Hypothalamus (tissue), 51 donors: ENCODE results near the gene GPR35.
"Not testable (repeated sequence)": the region's sequence is repeated elsewhere in the genome, so short reads cannot be mapped to it uniquely, and the experiment has no call there.

Experiments used
- DNase-seq, 51 donors: peaks; one replicate each; lab custom pipeline; 2025; lab: John Stamatoyannopoulos, UW

Gene GPR35

DNA sequence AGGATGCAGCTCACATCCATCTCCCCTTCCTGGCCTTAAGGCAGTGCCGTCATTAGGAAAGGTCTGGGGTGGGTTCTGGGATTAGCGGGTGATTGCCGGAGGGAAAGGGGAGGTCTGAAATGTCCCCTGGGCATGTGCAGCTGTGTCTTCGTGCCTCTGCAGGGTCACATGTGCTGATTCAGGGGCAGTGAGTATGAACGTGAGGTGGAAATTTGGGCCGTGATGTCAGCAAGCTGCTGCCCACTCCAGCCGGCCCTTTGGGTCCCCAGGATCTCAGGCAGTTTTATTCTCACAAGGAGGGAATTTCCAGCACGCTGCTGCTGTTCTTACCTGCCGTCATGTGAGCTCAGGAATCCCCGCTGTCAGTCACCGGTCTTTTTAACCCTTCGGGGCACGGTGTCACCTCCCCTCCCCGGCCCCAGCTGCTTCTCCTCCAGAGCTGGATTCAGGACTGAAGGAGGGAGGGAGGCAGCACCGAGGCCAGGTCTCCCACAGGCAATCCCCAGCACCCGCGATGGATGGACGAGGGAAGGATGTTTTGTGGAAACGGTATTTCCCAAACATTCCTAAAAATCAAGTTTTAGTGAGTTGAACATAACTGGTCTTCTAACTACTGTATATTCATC lies 23.5 kb downstream of the GPR35 start:
- DNase-seq, result no peak

DNA sequence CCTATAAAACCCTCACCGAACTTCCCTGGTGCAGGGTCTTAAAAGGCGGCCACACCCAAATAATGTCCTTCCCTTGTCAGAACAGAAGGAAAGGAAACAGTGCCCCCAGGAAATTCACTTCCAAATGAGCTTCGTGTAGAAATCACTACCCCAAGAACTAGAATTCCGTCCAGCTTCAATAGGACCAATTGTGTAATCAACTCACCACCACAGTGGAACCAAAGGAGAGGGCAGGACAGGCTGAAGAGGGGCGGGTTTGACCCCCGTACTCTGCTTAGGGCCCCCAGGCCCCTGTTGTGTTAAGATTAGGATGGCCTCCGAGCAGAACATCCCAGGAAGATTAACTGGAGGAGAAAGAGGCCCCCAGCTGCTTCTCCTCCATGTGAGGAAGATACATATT lies 24.1 kb downstream of the GPR35 start:
- DNase-seq, result no peak

DNA sequence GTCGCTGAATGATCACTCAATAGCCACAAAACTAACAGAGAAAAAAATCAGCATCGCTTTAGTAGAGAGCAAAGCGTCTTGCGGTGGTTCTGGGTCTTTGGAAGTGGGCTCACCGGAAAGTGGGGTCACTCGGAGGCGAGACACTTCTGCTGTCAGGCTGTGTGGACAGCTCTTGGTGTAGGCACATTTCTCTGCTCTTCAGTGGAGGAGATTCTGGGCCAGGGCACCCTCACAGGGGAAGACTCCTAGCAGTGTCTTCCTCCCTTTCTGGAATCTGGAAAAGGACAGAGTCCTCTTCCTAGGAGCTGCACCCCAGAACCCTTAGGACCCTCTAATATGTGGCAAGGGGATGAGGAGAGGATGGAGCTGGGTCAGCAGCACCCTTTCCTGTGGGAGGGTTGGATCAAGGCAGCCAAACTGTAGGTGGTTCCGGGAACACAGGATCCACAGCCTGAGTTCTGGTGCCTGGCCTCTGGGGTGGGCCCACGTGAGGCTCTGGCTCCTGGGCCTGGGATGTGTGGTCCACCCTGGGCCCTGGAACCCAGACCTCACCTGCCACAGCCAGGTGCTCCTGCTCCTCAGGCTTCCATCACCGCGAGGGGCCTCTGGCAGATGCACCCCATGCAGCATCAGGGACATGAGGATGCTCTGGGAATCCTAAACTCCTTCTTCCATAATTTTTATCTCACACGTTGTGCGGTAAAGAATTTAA lies 25.1 kb downstream of the GPR35 start:
- no peak for DNase-seq

DNA sequence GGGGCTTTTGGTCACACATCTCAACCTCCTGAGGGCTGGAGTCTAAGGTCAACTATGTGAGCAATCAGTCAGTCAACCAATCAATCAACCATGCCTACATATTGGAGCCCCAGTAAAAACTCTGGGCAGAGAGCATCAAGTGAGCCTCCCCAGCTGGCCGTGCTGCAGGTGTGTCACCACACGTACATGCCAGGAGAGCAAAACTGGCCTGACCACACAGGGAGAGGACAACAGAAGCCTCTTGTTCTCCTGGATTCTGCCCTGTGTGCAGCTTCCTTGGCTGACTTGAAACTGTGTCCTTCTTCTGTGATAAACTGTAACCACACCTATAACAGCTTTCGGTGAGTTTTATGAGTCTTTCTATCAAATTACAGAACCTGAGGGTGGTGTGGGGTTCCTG lies 25.9 kb downstream of the GPR35 start:
- no peak for DNase-seq

DNA sequence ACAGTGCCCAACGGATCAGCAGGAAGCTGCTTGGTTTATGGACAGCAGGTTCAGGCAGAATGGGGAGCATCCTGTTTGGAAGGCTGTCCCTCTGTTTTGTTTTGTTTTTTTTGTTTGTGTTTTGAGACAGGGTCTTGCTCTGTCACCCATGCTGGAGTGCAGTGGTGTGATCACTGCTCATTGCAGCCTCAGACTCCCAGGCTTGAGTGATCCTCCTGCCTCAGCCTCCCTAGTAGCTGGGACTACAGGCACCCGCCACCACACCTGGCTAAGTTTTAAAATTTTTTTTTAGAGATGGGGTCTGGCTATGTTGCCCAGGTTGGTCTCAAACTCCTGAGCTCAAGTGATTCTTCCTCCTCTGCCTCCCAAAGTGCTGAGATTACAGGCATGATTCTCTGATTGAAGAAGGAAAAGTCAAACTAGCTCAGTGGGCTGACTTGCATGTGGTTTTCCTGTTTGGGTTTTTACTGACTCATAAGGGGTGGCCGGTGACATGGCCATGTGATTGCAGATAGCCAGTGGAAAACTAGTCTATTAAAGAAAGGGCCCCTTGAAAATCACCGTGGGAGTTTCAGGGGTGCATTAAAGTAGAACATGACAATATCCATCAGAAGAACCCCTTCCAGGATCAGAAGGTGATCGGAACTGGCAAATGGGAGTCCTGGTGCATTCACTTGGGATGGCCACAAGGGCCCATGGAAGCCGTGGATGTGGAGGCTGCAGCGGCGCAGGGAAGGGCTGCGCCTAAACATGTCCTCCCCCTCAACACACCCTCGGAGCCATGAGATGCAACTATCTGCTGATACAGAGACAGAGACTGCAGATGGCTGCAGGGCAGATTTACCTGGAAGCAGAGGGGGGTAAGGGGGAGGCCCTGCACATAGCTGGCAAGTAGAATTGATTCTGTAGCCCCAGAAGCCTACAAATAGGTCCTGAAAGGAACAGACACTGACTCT lies 30.9 kb downstream of the GPR35 start:
- no peak for DNase-seq

DNA sequence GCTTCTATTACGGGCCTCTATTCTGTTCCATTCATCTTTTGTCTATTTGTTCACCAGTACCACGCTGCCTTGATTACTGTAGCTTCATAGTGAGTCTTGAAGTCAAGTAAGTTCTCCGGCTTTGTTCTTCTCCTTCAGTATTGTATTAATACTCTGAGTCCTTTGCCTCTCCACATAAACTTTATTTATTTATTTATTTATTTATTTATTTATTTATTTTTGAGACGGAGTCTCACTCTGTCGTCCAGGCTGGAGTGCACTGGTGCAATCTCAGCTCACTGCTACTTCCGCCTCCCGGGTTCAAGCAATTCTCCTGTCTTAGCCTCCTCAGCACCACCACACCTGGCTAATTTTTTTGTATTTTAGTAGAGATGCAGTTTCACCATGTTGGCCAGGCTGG lies 34.6 kb downstream of the GPR35 start:
- not testable (repeated sequence) for DNase-seq

DNA sequence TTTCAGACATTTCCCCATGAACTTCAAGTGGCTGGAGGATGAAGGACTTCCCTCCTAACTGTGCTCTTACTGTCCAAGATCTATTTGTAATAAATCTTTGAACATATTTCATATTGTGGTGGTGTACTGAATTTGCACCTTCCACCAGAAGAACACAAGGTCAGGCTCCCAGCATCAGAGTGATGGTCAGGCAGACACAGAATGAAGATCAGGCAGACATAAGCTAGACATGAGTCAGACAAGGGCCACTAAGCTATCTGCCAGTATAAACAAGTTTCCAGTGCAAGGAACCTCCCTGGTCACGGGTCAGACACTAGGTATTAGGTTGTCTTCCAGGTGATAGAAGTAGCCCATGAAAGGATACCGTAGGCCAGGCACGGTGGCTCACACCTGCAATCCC lies 37.4 kb downstream of the GPR35 start:
- no peak for DNase-seq

DNA sequence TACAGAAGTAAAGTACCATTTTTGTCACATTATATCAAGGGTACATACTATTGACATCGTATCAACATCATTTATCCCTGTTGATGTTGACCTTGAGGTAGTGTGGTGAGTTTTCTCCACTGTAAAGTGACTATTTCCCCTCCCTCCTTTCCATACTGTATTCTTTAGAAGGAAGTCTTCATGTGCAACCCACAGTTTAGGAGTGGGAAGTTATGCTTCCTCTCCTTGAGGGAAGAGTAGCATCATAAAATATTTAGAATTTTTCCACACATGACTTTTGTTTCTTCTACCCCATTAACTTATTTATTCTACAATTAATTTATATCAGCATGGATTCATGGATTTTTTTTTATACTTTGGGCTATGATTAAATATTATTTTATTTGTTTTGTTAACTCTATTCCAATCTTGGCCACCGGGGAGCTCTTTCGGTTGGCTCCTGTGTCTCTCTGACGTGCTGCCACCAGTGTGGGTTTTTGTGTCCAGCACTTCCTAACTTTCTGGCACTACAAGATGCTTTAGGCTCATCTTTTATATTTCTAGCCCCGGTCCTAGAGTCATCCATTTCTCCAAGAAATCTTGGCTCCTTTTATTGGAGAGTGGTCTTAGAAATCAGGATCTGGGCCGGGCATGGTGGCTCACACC lies 38.4 kb downstream of the GPR35 start:
- DNase-seq, result no peak

DNA sequence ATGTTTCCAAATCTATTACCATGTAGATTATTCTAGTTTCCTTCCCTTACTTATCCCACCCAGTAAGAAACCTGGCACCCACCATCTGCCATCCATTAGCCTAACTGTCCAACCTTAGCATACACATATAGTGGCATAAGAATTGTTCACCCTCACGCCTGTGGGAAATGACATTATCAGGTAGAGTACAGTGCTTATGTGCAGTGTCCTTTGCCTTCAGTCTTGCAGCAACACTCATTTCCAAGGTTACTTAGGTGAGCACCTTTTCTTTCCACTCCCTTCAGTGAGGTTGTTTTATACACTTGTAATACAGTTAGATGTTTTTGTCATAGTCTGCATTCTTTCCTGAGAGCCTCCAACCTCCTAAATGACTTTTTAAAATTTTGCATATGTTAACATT lies 39.3 kb downstream of the GPR35 start:
- DNase-seq, result no peak

GRCh38 chr2:240670402-240670801 lies 45.1 kb downstream of the GPR35 start:
- DNase-seq, result no peak

GRCh38 chr2:240670950-240671349 lies 45.7 kb downstream of the GPR35 start:
- DNase-seq, result no peak

DNA sequence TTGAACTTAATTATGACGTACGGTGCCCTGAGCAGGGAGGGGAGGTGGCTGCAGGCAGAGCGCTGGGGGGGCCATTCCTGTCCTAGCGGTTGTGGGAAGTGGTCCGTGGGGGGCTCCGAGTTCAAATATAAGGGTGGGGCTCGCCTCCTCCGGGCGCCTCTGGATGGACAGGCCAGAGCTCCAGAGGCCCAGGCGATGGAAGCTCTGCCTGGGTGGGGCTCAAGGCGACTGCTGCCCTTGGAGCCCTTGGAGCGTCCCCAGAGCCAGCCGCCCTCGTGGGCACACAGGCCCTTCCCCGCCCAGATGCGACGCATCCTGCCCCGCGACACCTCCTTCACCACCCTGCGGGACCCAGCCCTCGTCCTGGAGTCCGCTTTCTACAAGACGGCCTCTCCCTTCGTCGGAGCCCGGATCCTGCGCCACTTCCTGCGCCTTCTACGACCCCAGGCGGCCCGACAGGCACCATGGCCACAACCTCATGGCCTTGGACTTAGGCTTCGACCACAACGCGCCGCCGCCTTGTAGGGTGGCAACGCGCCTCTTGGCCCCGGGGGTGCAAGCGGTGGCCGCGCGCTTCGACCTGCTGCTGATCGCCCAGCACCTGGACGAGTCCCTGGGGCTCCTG lies 46.9 kb downstream of the GPR35 start:
- no peak for DNase-seq

- no peak for DNase-seq
These were observed 47.5 kb downstream of the GPR35 start for GRCh38 chr2:240672701-240673190.

DNA sequence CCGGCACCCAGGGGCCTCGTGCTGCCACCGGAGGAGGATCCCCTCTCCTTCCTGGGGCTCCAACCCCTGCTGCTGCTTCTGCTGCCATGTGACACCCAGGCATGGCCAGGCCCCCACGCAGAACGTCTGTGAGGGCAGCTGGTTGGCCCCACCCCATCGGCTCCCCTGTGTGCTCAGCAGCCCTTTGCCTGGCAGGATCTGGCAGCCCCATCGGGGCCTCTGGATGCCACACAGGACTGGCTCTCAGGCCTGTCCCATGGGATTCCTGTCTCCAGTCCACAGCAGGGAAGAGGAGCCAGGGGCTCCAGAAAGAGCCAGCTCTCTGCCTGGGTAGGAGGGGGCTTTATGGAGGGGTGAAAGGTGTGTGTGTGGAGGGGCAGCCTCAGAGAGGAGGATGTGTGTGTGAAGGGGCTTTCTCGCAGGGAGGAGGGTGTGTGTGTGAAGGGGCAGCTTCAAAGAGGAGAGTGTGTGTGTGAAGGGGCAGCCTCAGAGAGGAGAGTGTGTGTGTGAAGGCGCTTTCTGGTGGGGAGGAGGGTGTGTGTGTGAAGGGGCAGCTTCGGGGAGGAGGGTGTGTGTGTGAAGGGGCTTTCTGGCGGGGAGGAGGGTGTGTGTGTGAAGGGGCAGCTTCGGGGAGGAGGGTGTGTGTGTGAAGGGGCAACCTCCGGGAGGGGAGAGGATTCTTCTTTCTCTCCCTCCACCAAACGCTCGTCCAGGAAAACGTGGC lies 49.3 kb downstream of the GPR35 start:
- DNase-seq, result not testable (repeated sequence)

GRCh38 chr2:240675345-240675744 lies 50.1 kb downstream of the GPR35 start:
- not testable (repeated sequence) for DNase-seq

- DNase-seq, result not testable (repeated sequence)
These were observed 52.8 kb downstream of the GPR35 start for GRCh38 chr2:240678043-240678442.

DNA sequence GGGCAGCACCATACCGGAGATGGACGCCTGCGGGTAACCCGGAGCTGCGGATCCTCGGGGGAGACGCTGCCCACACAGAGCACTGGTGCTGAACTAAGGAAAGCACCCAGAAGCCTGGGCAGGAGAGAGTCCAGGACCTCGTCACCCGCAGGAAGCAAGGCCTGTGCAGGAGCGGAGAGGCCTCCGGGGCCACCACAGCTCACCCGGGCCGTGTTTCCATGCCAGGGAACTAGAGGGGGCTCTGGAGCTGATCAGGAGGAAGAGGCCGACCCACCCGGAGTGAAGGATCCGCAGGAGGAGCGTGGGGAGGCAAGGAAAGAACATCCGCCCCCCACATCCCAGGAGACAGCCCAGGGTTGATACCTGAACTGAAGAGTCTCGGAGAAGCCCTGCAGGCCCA lies 53.6 kb downstream of the GPR35 start:
- not testable (repeated sequence) for DNase-seq

DNA sequence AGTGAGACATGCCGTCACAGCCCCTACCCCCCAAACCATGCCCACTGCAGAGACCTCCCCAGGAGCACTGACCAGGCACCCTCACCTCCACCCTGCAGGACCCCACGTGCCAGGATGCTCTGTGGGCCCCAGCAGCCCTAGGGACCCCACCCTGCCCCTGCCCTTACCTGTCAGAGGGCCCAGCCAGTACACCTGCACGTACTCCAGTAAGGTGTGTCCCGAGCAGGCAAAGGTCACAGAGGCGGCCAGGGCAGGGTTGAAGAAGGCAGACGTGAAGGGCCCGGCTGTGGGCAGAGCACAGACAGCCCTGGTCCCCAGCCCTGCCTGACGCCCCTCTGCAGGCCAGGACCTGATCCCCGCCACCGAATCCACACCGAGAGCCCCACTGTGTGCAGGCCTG lies 54.9 kb downstream of the GPR35 start:
- not testable (repeated sequence) for DNase-seq
